ENCODE results near the gene SLC27A1. TPM values are rescaled to one million over a fixed set of nuclear protein-coding genes. Genes with fewer than 3 reads are reported as not detected.
"Not testable (repeated sequence)": the region's sequence is repeated elsewhere in the genome, so short reads cannot be mapped to it uniquely, and the experiment has no call there.

SLC27A1 gene
- total and polyA plus RNA-seq, 10 of the 15 experiments (the other 5 are each of a cell fraction or from before 2014, with no cell fraction given) = 0.11 to 2.3 (median 1.2) TPM

DNA sequence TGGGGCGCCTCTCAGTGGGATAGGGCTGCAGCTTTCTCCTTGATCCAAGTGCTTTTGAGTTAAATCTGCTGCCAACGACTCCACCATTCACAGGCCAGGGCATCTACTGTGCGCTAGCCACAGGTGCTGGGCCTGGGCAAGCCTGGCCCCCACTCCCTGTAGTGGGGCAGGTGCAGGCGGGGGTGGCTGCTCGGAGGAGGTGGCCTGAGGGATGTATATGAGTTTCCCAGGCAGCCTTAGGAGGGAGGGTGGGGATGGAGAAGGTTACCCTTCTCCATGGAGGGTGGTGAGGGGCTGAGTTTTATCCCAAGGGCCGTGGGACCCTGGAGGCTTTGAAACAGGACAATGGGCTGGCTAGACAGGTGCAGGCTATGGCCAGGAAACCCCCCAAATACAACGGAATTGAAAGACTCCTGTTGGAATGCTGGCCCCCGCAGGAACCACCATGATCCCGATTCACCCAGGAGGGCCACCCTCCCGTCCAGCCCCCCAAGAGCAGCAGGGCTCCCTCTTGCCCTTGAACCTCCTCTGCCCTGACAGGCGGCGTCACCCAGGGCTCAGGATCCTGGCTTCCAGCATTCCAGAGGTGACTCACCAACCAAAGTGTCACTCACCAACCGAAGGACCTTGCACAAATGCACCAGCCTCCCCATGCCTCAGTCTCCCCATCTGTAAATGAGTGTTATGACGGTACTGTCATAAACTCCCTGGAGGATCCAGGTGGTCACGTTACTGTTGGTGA is 45.3 kb downstream of the SLC27A1 start:
- BruUV-seq (replicated peaks) = no TSS peak
- H3K79me2 ChIP-seq (ENCODE audit: control insufficient read depth, insufficient read depth, low read length) = peaks cover 20% of the 10 kb centered on the region
- SMC1A ChIA-PET (ENCODE audit: uncharacterized antibody, unreplicated experiment) = no interaction called here

DNA sequence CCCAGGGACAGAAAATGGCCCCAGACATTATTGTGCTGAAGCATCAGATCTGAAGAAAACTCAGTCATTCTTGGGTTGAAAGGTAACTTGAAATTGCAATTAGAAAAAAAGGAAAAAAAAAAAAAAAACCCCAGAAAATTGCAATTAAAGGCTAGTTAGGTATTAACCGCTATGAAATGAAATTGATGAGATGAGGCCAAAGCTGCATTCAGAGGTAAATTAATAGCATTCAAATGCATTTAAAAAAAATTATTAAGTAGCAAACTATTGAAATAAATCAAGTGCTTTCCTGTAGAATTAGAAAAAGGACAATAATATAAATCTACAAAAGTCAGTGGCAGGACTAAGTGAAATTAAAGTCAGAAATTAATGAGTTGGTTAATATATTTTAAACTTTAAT is 47.6 kb downstream of the SLC27A1 start:
- POLR2A ChIA-PET = interaction anchor here (1.0 kb wide), 1 partner anchor 10 kb away, joined by 3 read pairs; a partner anchor contains a TSS
- TF ChIP-seq, protein P1, sequence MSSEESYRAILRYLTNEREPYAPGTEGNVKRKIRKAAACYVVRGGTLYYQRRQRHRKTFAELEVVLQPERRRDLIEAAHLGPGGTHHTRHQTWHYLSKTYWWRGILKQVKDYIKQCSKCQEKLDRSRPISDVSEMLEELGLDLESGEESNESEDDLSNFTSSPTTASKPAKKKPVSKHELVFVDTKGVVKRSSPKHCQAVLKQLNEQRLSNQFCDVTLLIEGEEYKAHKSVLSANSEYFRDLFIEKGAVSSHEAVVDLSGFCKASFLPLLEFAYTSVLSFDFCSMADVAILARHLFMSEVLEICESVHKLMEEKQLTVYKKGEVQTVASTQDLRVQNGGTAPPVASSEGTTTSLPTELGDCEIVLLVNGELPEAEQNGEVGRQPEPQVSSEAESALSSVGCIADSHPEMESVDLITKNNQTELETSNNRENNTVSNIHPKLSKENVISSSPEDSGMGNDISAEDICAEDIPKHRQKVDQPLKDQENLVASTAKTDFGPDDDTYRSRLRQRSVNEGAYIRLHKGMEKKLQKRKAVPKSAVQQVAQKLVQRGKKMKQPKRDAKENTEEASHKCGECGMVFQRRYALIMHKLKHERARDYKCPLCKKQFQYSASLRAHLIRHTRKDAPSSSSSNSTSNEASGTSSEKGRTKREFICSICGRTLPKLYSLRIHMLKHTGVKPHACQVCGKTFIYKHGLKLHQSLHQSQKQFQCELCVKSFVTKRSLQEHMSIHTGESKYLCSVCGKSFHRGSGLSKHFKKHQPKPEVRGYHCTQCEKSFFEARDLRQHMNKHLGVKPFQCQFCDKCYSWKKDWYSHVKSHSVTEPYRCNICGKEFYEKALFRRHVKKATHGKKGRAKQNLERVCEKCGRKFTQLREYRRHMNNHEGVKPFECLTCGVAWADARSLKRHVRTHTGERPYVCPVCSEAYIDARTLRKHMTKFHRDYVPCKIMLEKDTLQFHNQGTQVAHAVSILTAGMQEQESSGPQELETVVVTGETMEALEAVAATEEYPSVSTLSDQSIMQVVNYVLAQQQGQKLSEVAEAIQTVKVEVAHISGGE (CRISPR knock-in tag; IDR thresholded peaks at IDR 0.05) = no peak
- 0 out of 2 replicates have a peak, but pooled peaks have one; percentile 31 for TF ChIP-seq CBX5 (IDR thresholded peaks at IDR 0.05; ENCODE audit: low read depth)
- in situ Hi-C loops (cut with MboI) = no loop called here
- no peak for FAIRE-seq
- DNase-seq (ENCODE audit: low read depth, low spot score) = no peak
- H3K27me3 ChIP-seq (replicated peaks in 1 of 2; ENCODE audit: control insufficient read depth in 2 of 2, insufficient read depth in 2 of 2, low read length in 1 of 2) = no peaks in the 10 kb centered on the region
- H3K27ac ChIP-seq (ENCODE audit: control insufficient read depth, insufficient read depth) = no peak overlapping the region
- intact Hi-C loops (cut with micrococcal nuclease; ENCODE audit: unreplicated experiment) = no loop called here
- CTCF ChIA-PET = interaction anchor here (0.7 kb wide), 1 partner anchor 87 kb away, joined by 3 read pairs; no protein-coding TSS in a partner anchor
- 100% methylated on average over 1 of the region's 1 CpG for WGBS (ENCODE audit: insufficient coverage, insufficient replicate concordance, low lambda C conversion rate, missing lambda C conversion rate)
- H3K36me3 ChIP-seq (ENCODE audit: control insufficient read depth in 2 of 2, insufficient read depth in 2 of 2, low read length in 1 of 2) = peaks cover 2 to 9% of the 10 kb centered on the region in 2 experiments; a peak in 3 of 4 replicates
- H2AFZ ChIP-seq (ENCODE audit: control insufficient read depth, low read depth, low read length) = no peak overlapping the region
- RAD21 ChIA-PET (ENCODE audit: unreplicated experiment) = no interaction called here
- H3K4me3 ChIP-seq = no peak overlapping the region
- H3K9ac ChIP-seq (ENCODE audit: control insufficient read depth, insufficient read depth, low read length) = no peak overlapping the region
- SMC1A ChIA-PET (ENCODE audit: uncharacterized antibody, unreplicated experiment) = no interaction called here
- peaks cover 8% of the 10 kb centered on the region for H3K4me1 ChIP-seq (ENCODE audit: control insufficient read depth, insufficient read depth, low read length)
- H3K9me3 ChIP-seq (replicated peaks; ENCODE audit: control insufficient read depth, insufficient read depth, low read length) = peaks cover 8% of the 10 kb centered on the region
- peaks cover 2% of the 10 kb centered on the region; the same call in 1 of the 2 replicates for H3K79me2 ChIP-seq (ENCODE audit: control insufficient read depth, insufficient read depth, low read length)
- no peak for ATAC-seq
- BruUV-seq (replicated peaks) = no TSS peak
- no peak overlapping the region for H3K4me2 ChIP-seq (ENCODE audit: control insufficient read depth, insufficient read depth)
- no peaks in the 10 kb centered on the region for H4K20me1 ChIP-seq (ENCODE audit: control insufficient read depth, insufficient read depth)

More for the DNA sequence above, 45.3 kb downstream of the SLC27A1 start:
- H3K9me3 ChIP-seq (replicated peaks; ENCODE audit: control insufficient read depth, insufficient read depth, low read length) = peaks cover 8% of the 10 kb centered on the region
- H3K4me1 ChIP-seq (ENCODE audit: control insufficient read depth, insufficient read depth, low read length) = peaks cover 4% of the 10 kb centered on the region; the same call in 1 of the 2 replicates
- H3K27ac ChIP-seq (ENCODE audit: control insufficient read depth, insufficient read depth) = no peak overlapping the region
- no peak overlapping the region for H3K4me2 ChIP-seq (ENCODE audit: control insufficient read depth, insufficient read depth)
- H3K4me3 ChIP-seq = no peak overlapping the region
- ATAC-seq (no peak), FAIRE-seq (no peak), DNase-seq (ENCODE audit: low read depth, low spot score) (no peak)
- no peak overlapping the region for H3K9ac ChIP-seq (ENCODE audit: control insufficient read depth, insufficient read depth, low read length)
- H3K36me3 ChIP-seq (ENCODE audit: control insufficient read depth in 2 of 2, insufficient read depth in 2 of 2, low read length in 1 of 2) = peaks cover 2 to 9% of the 10 kb centered on the region in 2 experiments; a peak in 3 of 4 replicates
- CTCF ChIA-PET = no interaction called here
- POLR2A ChIA-PET = no interaction called here
- no peak overlapping the region for H2AFZ ChIP-seq (ENCODE audit: control insufficient read depth, low read depth, low read length)
- no peak for TF ChIP-seq RB1 (IDR thresholded peaks at IDR 0.05; ENCODE audit: borderline replicate concordance)
- H3K27me3 ChIP-seq (replicated peaks in 1 of 2; ENCODE audit: control insufficient read depth in 2 of 2, insufficient read depth in 2 of 2, low read length in 1 of 2) = no peaks in the 10 kb centered on the region
- in situ Hi-C loops (cut with MboI) = no loop called here
- WGBS (ENCODE audit: insufficient coverage, insufficient replicate concordance, low lambda C conversion rate, missing lambda C conversion rate) = 93% methylated on average over 15 of the region's 15 CpGs
- intact Hi-C loops (cut with micrococcal nuclease; ENCODE audit: unreplicated experiment) = no loop called here
- RAD21 ChIA-PET (ENCODE audit: unreplicated experiment) = no interaction called here
- H4K20me1 ChIP-seq (ENCODE audit: control insufficient read depth, insufficient read depth) = no peaks in the 10 kb centered on the region

GRCh38 chr19:17518654-17519053 is 48.3 kb downstream of the SLC27A1 start:
- H3K27me3 ChIP-seq (replicated peaks in 1 of 2; ENCODE audit: control insufficient read depth in 2 of 2, insufficient read depth in 2 of 2, low read length in 1 of 2); H3K36me3 ChIP-seq (ENCODE audit: control insufficient read depth in 2 of 2, insufficient read depth in 2 of 2, low read length in 1 of 2); H3K79me2 ChIP-seq (ENCODE audit: control insufficient read depth, insufficient read depth, low read length); H3K27ac ChIP-seq (ENCODE audit: control insufficient read depth, insufficient read depth); H3K4me2 ChIP-seq (ENCODE audit: control insufficient read depth, insufficient read depth); ATAC-seq; H2AFZ ChIP-seq (ENCODE audit: control insufficient read depth, low read depth, low read length); H3K4me3 ChIP-seq; RAD21 ChIA-PET (ENCODE audit: unreplicated experiment); SMC1A ChIA-PET (ENCODE audit: uncharacterized antibody, unreplicated experiment); intact Hi-C loops (cut with micrococcal nuclease; ENCODE audit: unreplicated experiment); H3K9ac ChIP-seq (ENCODE audit: control insufficient read depth, insufficient read depth, low read length); FAIRE-seq; BruUV-seq (replicated peaks); in situ Hi-C loops (cut with MboI); H4K20me1 ChIP-seq (ENCODE audit: control insufficient read depth, insufficient read depth); DNase-seq (ENCODE audit: low read depth, low spot score); CTCF ChIA-PET; H3K9me3 ChIP-seq (replicated peaks; ENCODE audit: control insufficient read depth, insufficient read depth, low read length): not testable (repeated sequence)
- WGBS (ENCODE audit: insufficient coverage, insufficient replicate concordance, low lambda C conversion rate, missing lambda C conversion rate) = 68% methylated on average over 8 of the region's 8 CpGs
- POLR2A ChIA-PET = interaction anchor here (1.0 kb wide), 1 partner anchor 9 kb away, joined by 3 read pairs; a partner anchor contains a TSS
- peaks cover 14% of the 10 kb centered on the region for H3K4me1 ChIP-seq (ENCODE audit: control insufficient read depth, insufficient read depth, low read length)
